GM19351 (cell line): ENCODE results near the gene ATP6V1A.
"Not testable (repeated sequence)": the region's sequence is repeated elsewhere in the genome, so short reads cannot be mapped to it uniquely, and the experiment has no call there.

Experiments
- ATAC-seq: cut with Tn5 transposase; IDR thresholded peaks from one replicate; pipeline ENCODE4 v1.9.1; 2021; ENCODE audit warnings: mild to moderate bottlenecking, moderate library complexity; ENCODE audit not compliant: unreplicated experiment

Gene ATP6V1A

DNA sequence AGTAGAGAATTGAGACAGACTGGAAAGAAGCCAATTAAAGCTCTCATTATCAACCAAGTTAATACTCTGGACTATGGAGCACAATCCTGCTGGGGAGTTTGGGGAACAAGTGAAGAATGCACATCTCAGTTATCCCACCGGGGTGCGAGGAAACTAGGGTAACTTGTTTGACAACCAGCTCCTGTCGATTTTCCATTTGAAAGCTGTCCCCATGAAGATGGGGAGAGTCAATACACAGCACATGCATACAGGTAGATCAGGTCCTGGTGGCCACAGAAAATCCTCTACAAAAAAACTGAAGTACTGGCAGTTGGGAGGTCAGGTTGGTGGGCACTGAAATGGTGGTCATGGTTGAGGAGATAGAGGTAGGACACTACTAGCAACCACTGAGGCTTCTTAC is 66.0 kb downstream of the ATP6V1A start:
- ATAC-seq = no peak

DNA sequence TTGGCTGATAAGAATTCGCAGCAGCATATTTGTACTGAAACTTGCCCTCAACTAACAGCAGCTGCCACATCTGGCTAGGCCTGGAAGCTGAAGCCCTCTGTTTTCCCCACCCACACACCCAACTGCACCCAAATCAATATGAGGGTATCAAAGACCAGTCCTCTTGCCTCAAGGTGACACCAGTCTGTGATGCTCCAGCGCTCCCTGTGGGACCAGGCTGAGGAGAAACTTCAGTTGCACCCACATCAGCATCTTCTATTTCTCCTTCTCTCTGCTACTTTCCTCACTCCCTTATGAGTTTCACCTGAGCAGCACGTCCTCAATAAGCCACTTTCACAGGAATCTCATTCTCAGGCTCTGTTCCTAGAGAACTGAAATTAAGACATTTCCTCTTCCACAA is 73.0 kb downstream of the ATP6V1A start:
- no peak for ATAC-seq

GRCh38 chr3:113825090-113825489 is 78.3 kb downstream of the ATP6V1A start:
- peak; percentile 63 for ATAC-seq

- ATAC-seq = peak; percentile 40
Observed at GRCh38 chr3:113828600-113828999, 81.8 kb downstream of the ATP6V1A start.

- ATAC-seq = peak; percentile 32
Observed at GRCh38 chr3:113829576-113830354, 82.9 kb downstream of the ATP6V1A start.

- no peak for ATAC-seq
Observed at GRCh38 chr3:113831103-113831355, 84.2 kb downstream of the ATP6V1A start.

DNA sequence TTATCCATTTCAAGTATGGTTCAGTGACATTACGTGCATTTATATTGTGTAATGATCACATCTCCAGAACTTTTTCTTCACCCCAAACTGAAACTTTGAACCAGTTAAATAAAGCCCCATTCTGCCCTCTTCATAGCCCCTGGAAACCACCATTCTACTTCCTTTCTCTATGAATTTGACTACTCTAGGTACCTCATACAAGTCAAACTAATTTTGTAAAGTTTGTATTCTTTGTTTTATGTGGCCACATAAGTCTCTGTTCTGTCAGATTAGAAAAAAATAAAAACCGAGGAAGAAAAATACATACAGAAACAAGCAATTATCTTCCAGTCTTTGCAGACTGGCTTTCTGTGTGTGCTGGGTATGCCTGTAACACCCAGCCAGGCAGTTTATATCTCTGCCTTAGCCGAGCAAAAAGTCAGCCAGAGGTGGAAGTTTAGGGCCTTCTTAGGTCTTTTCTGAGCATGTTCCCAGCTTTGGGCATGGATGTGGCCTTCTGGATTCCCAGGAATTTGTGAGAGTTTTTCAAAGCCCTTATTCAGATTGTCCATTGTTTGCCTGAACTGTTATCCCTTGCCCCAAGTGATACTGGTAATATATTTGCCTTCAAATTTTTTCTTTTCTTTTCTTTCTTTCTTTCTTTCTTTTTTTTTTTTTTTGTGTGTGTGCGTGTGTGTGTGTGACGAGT is 85.8 kb downstream of the ATP6V1A start:
- ATAC-seq = peak; percentile 35

- ATAC-seq = no peak
Observed at GRCh38 chr3:113834983-113835382, 88.1 kb downstream of the ATP6V1A start.

DNA sequence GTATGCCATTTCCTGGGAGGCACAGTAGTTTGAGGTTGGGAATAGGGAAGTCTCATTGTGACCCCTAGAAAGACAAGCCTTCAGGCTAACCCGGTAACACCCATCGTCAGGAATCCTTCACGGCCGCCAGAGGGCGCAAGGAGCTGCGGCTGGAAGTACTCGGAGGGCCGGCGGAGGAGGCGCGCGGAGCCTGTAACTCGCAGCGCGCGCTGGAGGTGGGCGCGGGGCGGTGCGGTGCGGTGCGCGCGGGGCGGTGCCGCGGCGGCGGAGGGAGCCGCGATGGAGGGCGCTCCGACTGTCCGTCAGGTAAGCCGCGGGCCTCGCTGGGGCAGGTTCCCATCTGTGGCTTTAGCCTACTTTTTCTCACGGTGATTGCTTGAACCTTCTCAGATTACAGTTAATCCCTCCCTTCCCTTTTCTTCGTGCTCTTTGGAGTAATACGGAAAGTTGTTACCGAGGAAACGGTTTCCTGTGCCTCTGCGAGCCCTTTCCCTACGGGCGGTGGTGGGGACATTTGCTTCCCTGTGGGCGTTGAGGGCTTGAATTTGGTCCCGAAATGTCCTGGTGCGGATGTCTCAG is 91.9 kb downstream of the ATP6V1A start, which contains the start of gene GRAMD1C:
Gene GRAMD1C (plus strand): TSS at position 158 of the 579 bp plus-strand sequence. CDS start 122 bp downstream, at position 280.
- ATAC-seq = peak; percentile 95

- no peak for ATAC-seq
Observed at GRCh38 chr3:113839551-113839950, 92.7 kb downstream of the ATP6V1A start.

GRCh38 chr3:113844622-113845222 is 97.9 kb downstream of the ATP6V1A start:
- ATAC-seq = no peak

- no peak for ATAC-seq
Observed at GRCh38 chr3:113847247-113847646, 100.4 kb downstream of the ATP6V1A start.

- ATAC-seq = no peak
Observed at GRCh38 chr3:113847664-113848461, 101.0 kb downstream of the ATP6V1A start.

GRCh38 chr3:113849071-113849470 is 102.2 kb downstream of the ATP6V1A start:
- not testable (repeated sequence) for ATAC-seq

GRCh38 chr3:113849841-113850240 is 103.0 kb downstream of the ATP6V1A start:
- not testable (repeated sequence) for ATAC-seq

DNA sequence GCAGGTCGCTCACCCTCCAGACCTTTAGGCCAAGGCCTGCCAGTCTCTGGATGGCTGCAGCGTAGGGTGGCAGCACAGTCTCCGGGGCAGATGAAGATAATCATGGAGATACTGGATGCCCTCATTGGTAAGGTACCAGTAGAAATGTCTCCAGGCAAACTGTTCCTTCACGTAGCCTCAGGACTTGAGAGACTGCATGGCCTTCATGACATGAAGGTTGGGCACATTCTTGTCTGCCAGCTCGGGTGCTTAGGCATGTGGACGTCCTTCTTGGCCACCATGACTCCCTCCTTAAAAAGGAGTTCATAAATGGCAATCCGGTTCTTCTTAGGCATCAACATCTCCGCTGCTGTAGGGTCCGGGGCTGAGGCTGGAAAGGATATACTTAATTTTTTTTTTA is 103.6 kb downstream of the ATP6V1A start:
- not testable (repeated sequence) for ATAC-seq

GRCh38 chr3:113852506-113852905 is 105.7 kb downstream of the ATP6V1A start:
- ATAC-seq = no peak
